Keratinocyte (primary cell): Measurements from ENCODE around the gene ARMC9. TPM values are rescaled to one million over a fixed set of nuclear protein-coding genes. Genes with fewer than 3 reads are reported as not detected.

Source experiments
- DNase-seq: peaks from one replicate; pipeline ENCODE4 v3.0.0-alpha.2; 2011; ENCODE audit warnings: low read depth, missing footprints, low spot score
- FAIRE-seq: peaks from 2 replicates; lab custom pipeline; 2011; peaks lifted over from hg19 to GRCh38; lab: Jason Lieb, UNC
- H2AFZ ChIP-seq: 2 replicates; pipeline ENCODE4 v1.6.0; 2012; ENCODE audit warnings: low read length, control low read depth, inconsistent platforms; ENCODE audit not compliant: control insufficient read depth
- H3K27ac ChIP-seq: 2 replicates; pipeline ENCODE4 v1.5.1; 2011; ENCODE audit warnings: low read length; ENCODE audit not compliant: control insufficient read depth, insufficient read depth
- H3K27me3 ChIP-seq: 3 replicates; pipeline ENCODE4 v1.6.0; 2011; ENCODE audit warnings: low read length; ENCODE audit not compliant: control insufficient read depth, insufficient read depth; ENCODE audit errors: extremely low read depth
- H3K36me3 ChIP-seq, 2 experiments: 2 replicates in 1 of 2; 3 replicates in 1 of 2; pipeline ENCODE4 v1.5.1; 2011; ENCODE audit warnings: low read length in 2 of 2, mild to moderate bottlenecking in 1 of 2; ENCODE audit not compliant: control insufficient read depth in 2 of 2, insufficient read depth in 2 of 2; ENCODE audit errors: extremely low read depth in 1 of 2
- H3K4me1 ChIP-seq: 3 replicates; pipeline ENCODE4 v1.5.1; 2011; ENCODE audit warnings: low read length; ENCODE audit not compliant: control insufficient read depth, insufficient read depth; ENCODE audit errors: extremely low read depth
- H3K4me2 ChIP-seq: 3 replicates; pipeline ENCODE4 v1.6.0; 2011; ENCODE audit warnings: low read depth, low read length; ENCODE audit not compliant: control insufficient read depth, insufficient read depth; ENCODE audit errors: extremely low read depth
- H3K4me3 ChIP-seq, 3 experiments: fragments of 200-600 bp in 1 of 3; sonication (generic) in 1 of 3; 2 replicates in 2 of 3; 3 replicates in 1 of 3; pipeline ENCODE4 v1.5.1; 2011 to 2016; ENCODE audit warnings: low read length in 3 of 3, mild to moderate bottlenecking in 3 of 3, control low read depth in 2 of 3, inconsistent platforms in 1 of 3, low read depth in 1 of 3, mixed read lengths in 1 of 3, mixed run types in 1 of 3, moderate library complexity in 1 of 3; ENCODE audit not compliant: control insufficient read depth in 2 of 3, insufficient read depth in 2 of 3; ENCODE audit errors: extremely low read depth in 1 of 3
- H3K79me2 ChIP-seq: 2 replicates; pipeline ENCODE4 v1.6.0; 2012; ENCODE audit warnings: low read length; ENCODE audit not compliant: control insufficient read depth, insufficient read depth
- H3K9ac ChIP-seq: 3 replicates; pipeline ENCODE4 v1.6.0; 2011; ENCODE audit warnings: low read length; ENCODE audit not compliant: control insufficient read depth, insufficient read depth; ENCODE audit errors: extremely low read depth
- H3K9me1 ChIP-seq: 3 replicates; pipeline ENCODE4 v1.6.0; 2011; ENCODE audit warnings: low read length; ENCODE audit not compliant: control insufficient read depth, insufficient read depth; ENCODE audit errors: extremely low read depth
- H3K9me3 ChIP-seq: 2 replicates; pipeline ENCODE4 v1.5.1; 2012; ENCODE audit warnings: low read depth, low read length; ENCODE audit not compliant: control insufficient read depth
- H4K20me1 ChIP-seq: 3 replicates; pipeline ENCODE4 v1.6.0; 2011; ENCODE audit warnings: low read length; ENCODE audit not compliant: control insufficient read depth, insufficient read depth; ENCODE audit errors: extremely low read depth
- EZH2 ChIP-seq: IDR thresholded peaks from one replicate; pipeline ENCODE4 v1.6.1; 2012; ENCODE audit warnings: inconsistent platforms, mild to moderate bottlenecking, low read length, moderate library complexity
- dilution Hi-C: fragments of 300-500 bp; cut with MboI; formaldehyde crosslinking; loops from one replicate; pipeline ENCODE4 v1.7.0; 2020; ENCODE audit warnings: low sequenced_read_pairs; ENCODE audit not compliant: extremely low pct_ligation_motif_present
- polyA plus RNA-seq, 5 experiments: library from polyadenylated mRNA; depleted of rRNA in 3 of 5; stranded (reverse) in 3 of 5; stranded (forward) in 1 of 5; unstranded in 1 of 5; fragments of >200 nt; gene quantifications; 1 replicate in 1 of 5; 2 replicates in 3 of 5; 3 replicates in 1 of 5; pipeline versions ENCODE4 v1.2.1 to v1.2.3, GENCODE V29; 2011 to 2012; ENCODE audit warnings: missing spikeins in 2 of 5, low read depth in 1 of 5, low replicate concordance in 1 of 5
- TF ChIP-seq, protein P1 (sequence below), 3 experiments: IDR thresholded peaks in 1 of 3; conservative IDR thresholded peaks in 1 of 3; optimal IDR thresholded peaks in 1 of 3; 2 replicates in 2 of 3; 3 replicates in 1 of 3; pipeline versions ENCODE3 to v1.5.1; 2011; ENCODE audit warnings: low read length in 3 of 3, mild to moderate bottlenecking in 3 of 3, moderate library complexity in 2 of 3, control low read depth in 1 of 3, inconsistent platforms in 1 of 3; ENCODE audit not compliant: insufficient read depth in 2 of 3; ENCODE audit errors: extremely low read depth in 1 of 3

The ARMC9 gene
- polyA plus RNA-seq, 1 donor (not counting 4 experiments of a cell fraction or from before 2014, with no cell fraction given), result 16.2 TPM

DNA sequence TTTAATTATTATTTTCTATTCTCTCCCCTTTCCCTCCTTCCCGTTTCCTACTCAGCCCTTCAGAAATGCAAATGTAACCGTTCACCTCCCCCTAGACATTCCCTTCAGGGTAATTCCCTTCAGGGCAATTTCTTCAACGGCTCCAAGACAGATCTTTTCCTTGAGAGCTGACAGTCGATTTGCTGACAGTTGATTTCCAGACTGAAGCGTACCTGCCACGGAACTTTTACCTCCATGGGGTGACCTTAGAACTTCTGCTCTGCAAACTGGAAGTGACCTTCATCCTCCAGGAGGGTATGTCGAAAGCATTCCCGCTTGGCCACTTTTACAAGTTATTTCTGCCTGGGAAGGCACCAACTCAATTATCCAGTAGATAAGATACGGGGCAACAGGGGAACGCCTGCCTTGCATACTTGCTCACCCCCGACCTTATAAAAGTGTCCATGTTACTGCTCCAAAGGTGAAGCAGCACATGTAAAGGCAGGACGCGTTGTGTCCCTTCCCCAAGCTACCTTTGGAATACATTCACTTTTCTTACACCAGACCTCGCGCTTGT is 215.6 kb downstream of the ARMC9 start:
- H3K27me3 ChIP-seq, result no peaks in the 10 kb centered on the region
- H3K79me2 ChIP-seq, result no peaks in the 10 kb centered on the region
- dilution Hi-C loops, result no loop called here
- H3K9me1 ChIP-seq, result no peaks in the 10 kb centered on the region
- no peak overlapping the region for H2AFZ ChIP-seq
- H3K4me3 ChIP-seq, result no peak overlapping the region
- DNase-seq (no peak), FAIRE-seq (no peak)
- no peaks in the 10 kb centered on the region for H3K4me1 ChIP-seq
- no peaks in the 10 kb centered on the region for H3K36me3 ChIP-seq
- H3K9ac ChIP-seq, result no peak overlapping the region
- H3K4me2 ChIP-seq, result no peak overlapping the region
- no peak overlapping the region for H3K27ac ChIP-seq
- no peaks in the 10 kb centered on the region for H3K9me3 ChIP-seq
- no peaks in the 10 kb centered on the region for H4K20me1 ChIP-seq
- TF ChIP-seq, protein P1, sequence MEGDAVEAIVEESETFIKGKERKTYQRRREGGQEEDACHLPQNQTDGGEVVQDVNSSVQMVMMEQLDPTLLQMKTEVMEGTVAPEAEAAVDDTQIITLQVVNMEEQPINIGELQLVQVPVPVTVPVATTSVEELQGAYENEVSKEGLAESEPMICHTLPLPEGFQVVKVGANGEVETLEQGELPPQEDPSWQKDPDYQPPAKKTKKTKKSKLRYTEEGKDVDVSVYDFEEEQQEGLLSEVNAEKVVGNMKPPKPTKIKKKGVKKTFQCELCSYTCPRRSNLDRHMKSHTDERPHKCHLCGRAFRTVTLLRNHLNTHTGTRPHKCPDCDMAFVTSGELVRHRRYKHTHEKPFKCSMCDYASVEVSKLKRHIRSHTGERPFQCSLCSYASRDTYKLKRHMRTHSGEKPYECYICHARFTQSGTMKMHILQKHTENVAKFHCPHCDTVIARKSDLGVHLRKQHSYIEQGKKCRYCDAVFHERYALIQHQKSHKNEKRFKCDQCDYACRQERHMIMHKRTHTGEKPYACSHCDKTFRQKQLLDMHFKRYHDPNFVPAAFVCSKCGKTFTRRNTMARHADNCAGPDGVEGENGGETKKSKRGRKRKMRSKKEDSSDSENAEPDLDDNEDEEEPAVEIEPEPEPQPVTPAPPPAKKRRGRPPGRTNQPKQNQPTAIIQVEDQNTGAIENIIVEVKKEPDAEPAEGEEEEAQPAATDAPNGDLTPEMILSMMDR (optimal IDR thresholded peaks at IDR 0.05 in 1 of 3, IDR thresholded peaks at IDR 0.05 in 1 of 3, conservative IDR thresholded peaks at IDR 0.05 in 1 of 3; ENCODE audit: extremely low read depth in 1 of 3, insufficient read depth in 2 of 3, low read length in 3 of 3), result no peak
- TF ChIP-seq EZH2, result no peak

- Histone ChIP-seq H3K4me1 (no peaks in the 10 kb centered on the region), H3K4me2 (no peak overlapping the region), H3K9me3 (no peaks in the 10 kb centered on the region), H3K4me3 (no peak overlapping the region), H2AFZ (no peak overlapping the region), H3K27ac (no peak overlapping the region), H3K9me1 (no peaks in the 10 kb centered on the region), H3K27me3 (no peaks in the 10 kb centered on the region), H3K36me3 (no peaks in the 10 kb centered on the region), H3K79me2 (no peaks in the 10 kb centered on the region), H4K20me1 (no peaks in the 10 kb centered on the region), H3K9ac (no peak overlapping the region)
- dilution Hi-C loops, result no loop called here
- DNase-seq (no peak), FAIRE-seq (no peak)
- TF ChIP-seq, protein P1 (optimal IDR thresholded peaks at IDR 0.05 in 1 of 3, IDR thresholded peaks at IDR 0.05 in 1 of 3, conservative IDR thresholded peaks at IDR 0.05 in 1 of 3; ENCODE audit: extremely low read depth in 1 of 3, insufficient read depth in 2 of 3, low read length in 3 of 3), result no peak
- no peak for TF ChIP-seq EZH2
Observed at GRCh38 chr2:231415029-231415428, 216.6 kb downstream of the ARMC9 start.
